Naive thymus-derived CD4-positive, alpha-beta T cell (primary cell): ENCODE measurements around the gene SLC39A6. TPM values are rescaled to one million over a fixed set of nuclear protein-coding genes. Genes with fewer than 3 reads are reported as not detected.
A peak's percentile ranks its signal among the peaks of the same experiment; 100 is the strongest.
"Not testable (repeated sequence)": the region's sequence is repeated elsewhere in the genome, so short reads cannot be mapped to it uniquely, and the experiment has no call there.

Experiments
- ATAC-seq: fragments of 150-1000 bp; cut with Tn5 transposase; 2 replicates; pipeline ENCODE4 v1.10.0; 2021; ENCODE audit warnings: mild to moderate bottlenecking, moderate library complexity
- CTCF ChIA-PET: fragments of 350-600 bp; sonication (Branson Sonifier 250); formaldehyde crosslinking; loops from one replicate; lab custom pipeline; 2021; ENCODE audit warnings: antibody characterized with exemption; lab: Charles Lee
- POLR2A ChIA-PET: fragments of 350-600 bp; sonication (Branson Sonifier 250); formaldehyde crosslinking; loops from one replicate; lab custom pipeline; 2021; ENCODE audit warnings: antibody characterized with exemption, inconsistent platforms; lab: Charles Lee
- DNase-seq, 9 donors: peaks; one replicate each; pipeline versions ENCODE4 v3.0.0 to v3.0.0-alpha.2; 2020 to 2022; ENCODE audit warnings: mixed read lengths in 1 of 9
- H3K27ac ChIP-seq: one replicate; pipeline ENCODE4 v1.7.0; 2013; ENCODE audit warnings: mild to moderate bottlenecking, low read depth, low read length, moderate library complexity
- H3K27me3 ChIP-seq, 2 donors: one replicate each; pipeline ENCODE4 v1.7.0; 2013; ENCODE audit warnings: low read length in 2 of 2, mild to moderate bottlenecking in 2 of 2, moderate library complexity in 2 of 2; ENCODE audit not compliant: control insufficient read depth in 2 of 2, insufficient read depth in 2 of 2
- H3K36me3 ChIP-seq, 3 experiments: 1 replicate in 2 of 3; 2 replicates in 1 of 3; pipeline ENCODE4 v1.7.0; 2013; ENCODE audit warnings: low read length in 3 of 3, mild to moderate bottlenecking in 3 of 3, moderate library complexity in 1 of 3; ENCODE audit not compliant: insufficient read depth in 3 of 3, control insufficient read depth in 2 of 3
- H3K4me1 ChIP-seq, 2 donors: one replicate each; pipeline ENCODE4 v1.7.0; 2013; ENCODE audit warnings: low read length in 2 of 2, mild to moderate bottlenecking in 2 of 2, moderate library complexity in 1 of 2; ENCODE audit not compliant: control insufficient read depth in 2 of 2, insufficient read depth in 2 of 2
- H3K4me3 ChIP-seq: 2 replicates; pipeline ENCODE4 v1.7.0; 2013; ENCODE audit warnings: mild to moderate bottlenecking, low read length
- H3K9me3 ChIP-seq, 3 experiments: 1 replicate in 2 of 3; 2 replicates in 1 of 3; pipeline ENCODE4 v1.7.0; 2013; ENCODE audit warnings: low read length in 3 of 3; ENCODE audit not compliant: control insufficient read depth in 2 of 3
- H3K27ac Mint-ChIP-seq, 9 donors: one replicate each; pipeline ENCODE4 v1.8.0; 2020 to 2022; ENCODE audit warnings: mixed read lengths in 9 of 9, mild to moderate bottlenecking in 8 of 9, moderate library complexity in 5 of 9, inconsistent platforms in 2 of 9
- H3K27me3 Mint-ChIP-seq, 5 donors: one replicate each; pipeline ENCODE4 v1.8.0; 2021 to 2022; ENCODE audit warnings: mixed read lengths in 5 of 5, mild to moderate bottlenecking in 1 of 5
- H3K36me3 Mint-ChIP-seq, 5 donors: one replicate each; pipeline ENCODE4 v1.8.0; 2020 to 2022; ENCODE audit warnings: mixed read lengths in 5 of 5, mild to moderate bottlenecking in 3 of 5, inconsistent platforms in 1 of 5
- H3K4me1 Mint-ChIP-seq, 7 donors: one replicate each; pipeline ENCODE4 v1.8.0; 2020 to 2022; ENCODE audit warnings: mixed read lengths in 7 of 7, mild to moderate bottlenecking in 3 of 7, inconsistent platforms in 1 of 7
- H3K4me3 Mint-ChIP-seq, 10 donors: one replicate each; pipeline ENCODE4 v1.8.0; 2020 to 2022; ENCODE audit warnings: mild to moderate bottlenecking in 10 of 10, mixed read lengths in 10 of 10, moderate library complexity in 6 of 10, inconsistent platforms in 2 of 10
- H3K9me3 Mint-ChIP-seq, 11 donors: one replicate each; pipeline ENCODE4 v1.8.0; 2020 to 2022; ENCODE audit warnings: mixed read lengths in 11 of 11, mild to moderate bottlenecking in 4 of 11, inconsistent platforms in 1 of 11, moderate library complexity in 1 of 11
- intact Hi-C, 2 donors: fragments of 100-400 bp; cut with micrococcal nuclease; formaldehyde crosslinking; loops; one replicate each; pipeline ENCODE4 v1.15.1; 2023
- polyA plus RNA-seq, 2 donors: library from polyadenylated mRNA; unstranded; fragments of 300-500 nt; fragmentation: Illumina TruSeq; gene quantifications; one replicate each; pipeline ENCODE4 v1.2.3, GENCODE V29; 2021
- total RNA-seq, 6 experiments: library from RNA in 5 of 6; stranded (reverse) in 5 of 6; gene quantifications; 1 replicate in 5 of 6; 2 replicates in 1 of 6; pipeline ENCODE4 v1.2.3 and lab custom pipeline; 2021 to 2026

SLC39A6 gene
- total and polyA plus RNA-seq, 7 experiments from 2014 or later, result 12.1 to 27.8 (median 17.5) TPM

GRCh38 chr18:36168296-36168695 lies 39.2 kb upstream of the SLC39A6 start:
- ATAC-seq, POLR2A ChIA-PET, H3K27me3 ChIP-seq, H3K27me3 Mint-ChIP-seq, H3K4me1 ChIP-seq, H3K9me3 ChIP-seq, CTCF ChIA-PET, intact Hi-C loops, H3K9me3 Mint-ChIP-seq, H3K27ac ChIP-seq, H3K4me3 ChIP-seq, H3K4me3 Mint-ChIP-seq, H3K4me1 Mint-ChIP-seq, DNase-seq: not testable (repeated sequence)
- H3K36me3 Mint-ChIP-seq, result peaks cover 0 to 55% (median 33%) of the 10 kb centered on the region in 5 donors
- H3K27ac Mint-ChIP-seq, result peak overlapping the region in 1 of 9 donors; percentile 38
- H3K36me3 ChIP-seq, result peaks cover 8 to 80% (median 16%) of the 10 kb centered on the region in 3 experiments

GRCh38 chr18:36167692-36168218 lies 38.6 kb upstream of the SLC39A6 start:
- Mint-ChIP-seq H3K4me1 (peaks cover 0 to 7% (median 0%) of the 10 kb centered on the region in 7 donors), H3K4me3 (no peak overlapping the region), H3K27ac (no peak overlapping the region), H3K36me3 (peaks cover 0 to 59% (median 34%) of the 10 kb centered on the region in 5 donors), H3K27me3 (no peaks in the 10 kb centered on the region), H3K9me3 (no peaks in the 10 kb centered on the region)
- ChIA-PET POLR2A (no interaction called here), CTCF (no interaction called here)
- intact Hi-C loops, result no loop called here
- Histone ChIP-seq H3K4me1 (no peaks in the 10 kb centered on the region), H3K27me3 (no peaks in the 10 kb centered on the region), H3K27ac (no peak overlapping the region), H3K9me3 (no peaks in the 10 kb centered on the region), H3K36me3 (peaks cover 8 to 75% (median 14%) of the 10 kb centered on the region in 3 experiments), H3K4me3 (no peak overlapping the region)
- DNase-seq, result no peak
- no peak for ATAC-seq

GRCh38 chr18:36162981-36163380 lies 33.8 kb upstream of the SLC39A6 start:
- H3K36me3 Mint-ChIP-seq, result peaks cover 13 to 61% (median 38%) of the 10 kb centered on the region in 5 donors
- peak overlapping the region in 1 of 9 donors; percentile 40 for H3K27ac Mint-ChIP-seq
- H3K4me3 ChIP-seq, result no peak overlapping the region
- no peaks in the 10 kb centered on the region for H3K27me3 ChIP-seq
- no peak overlapping the region for H3K4me3 Mint-ChIP-seq
- peaks cover 12 to 76% (median 15%) of the 10 kb centered on the region in 3 experiments for H3K36me3 ChIP-seq
- ATAC-seq (no peak), DNase-seq (no peak)
- H3K4me1 Mint-ChIP-seq, result peaks cover 4 to 26% (median 13%) of the 10 kb centered on the region in 7 donors
- POLR2A ChIA-PET, result no interaction called here
- intact Hi-C loops, result loop anchor here in 1 of 2 donors (5.0 kb wide), 1 partner anchor 36 kb away; the partner anchor contains the start of genes ELP2 and SLC39A6
- no peaks in the 10 kb centered on the region for H3K9me3 ChIP-seq
- CTCF ChIA-PET, result no interaction called here
- no peaks in the 10 kb centered on the region for H3K9me3 Mint-ChIP-seq
- no peak overlapping the region for H3K27ac ChIP-seq
- no peaks in the 10 kb centered on the region for H3K27me3 Mint-ChIP-seq
- no peaks in the 10 kb centered on the region for H3K4me1 ChIP-seq

GRCh38 chr18:36160959-36161371 lies 31.8 kb upstream of the SLC39A6 start:
- H3K36me3 Mint-ChIP-seq, result peaks cover 13 to 67% (median 42%) of the 10 kb centered on the region in 5 donors
- ChIA-PET CTCF (no interaction called here), POLR2A (interaction anchor here (0.6 kb wide), 1 partner anchor 32 kb away, joined by 4 read pairs; no protein-coding TSS in a partner anchor)
- Histone ChIP-seq H3K4me3 (no peak overlapping the region), H3K36me3 (peaks cover 8 to 84% (median 13%) of the 10 kb centered on the region in 3 experiments), H3K27ac (no peak overlapping the region), H3K27me3 (no peaks in the 10 kb centered on the region), H3K9me3 (no peaks in the 10 kb centered on the region), H3K4me1 (no peaks in the 10 kb centered on the region)
- H3K4me1 Mint-ChIP-seq, result peaks cover 7 to 39% (median 21%) of the 10 kb centered on the region in 7 donors
- ATAC-seq, result no peak
- H3K9me3 Mint-ChIP-seq, result no peaks in the 10 kb centered on the region
- peak overlapping the region in 1 of 9 donors; percentile 30 for H3K27ac Mint-ChIP-seq
- no peaks in the 10 kb centered on the region for H3K27me3 Mint-ChIP-seq
- intact Hi-C loops, result loop anchor here in 1 of 2 donors (5.0 kb wide), 1 partner anchor 34 kb away; the partner anchor contains the start of genes ELP2 and SLC39A6
- no peak overlapping the region for H3K4me3 Mint-ChIP-seq
- DNase-seq, result no peak

GRCh38 chr18:36158266-36158867 lies 29.2 kb upstream of the SLC39A6 start:
- no peaks in the 10 kb centered on the region for H3K4me1 ChIP-seq
- intact Hi-C loops, result no loop called here
- peaks cover 9 to 83% (median 25%) of the 10 kb centered on the region in 3 experiments for H3K36me3 ChIP-seq
- H3K27me3 ChIP-seq, result no peaks in the 10 kb centered on the region
- no peaks in the 10 kb centered on the region for H3K9me3 ChIP-seq
- H3K4me3 Mint-ChIP-seq, result no peak overlapping the region
- H3K4me3 ChIP-seq, result no peak overlapping the region
- no peaks in the 10 kb centered on the region for H3K9me3 Mint-ChIP-seq
- peaks cover 22 to 60% (median 36%) of the 10 kb centered on the region in 5 donors for H3K36me3 Mint-ChIP-seq
- DNase-seq (no peak), ATAC-seq (no peak)
- H3K27me3 Mint-ChIP-seq, result no peaks in the 10 kb centered on the region
- H3K27ac Mint-ChIP-seq, result peak overlapping the region in 5 of 9 donors; percentile 9 to 67 (median 46)
- peaks cover 7 to 45% (median 21%) of the 10 kb centered on the region in 7 donors for H3K4me1 Mint-ChIP-seq
- no peak overlapping the region for H3K27ac ChIP-seq
- ChIA-PET POLR2A (no interaction called here), CTCF (interaction anchor here (0.6 kb wide), 1 partner anchor 442 kb away, joined by 3 read pairs; no protein-coding TSS in a partner anchor)

- H3K36me3 Mint-ChIP-seq, result peaks cover 28 to 62% (median 36%) of the 10 kb centered on the region in 5 donors
- H3K4me3 Mint-ChIP-seq, result no peak overlapping the region
- CTCF ChIA-PET, result interaction anchor here (0.6 kb wide), 1 partner anchor 167 kb away, joined by 3 read pairs; no protein-coding TSS in a partner anchor
- H3K27me3 Mint-ChIP-seq, result no peaks in the 10 kb centered on the region
- POLR2A ChIA-PET, result interaction anchor here (0.8 kb wide), 1 partner anchor 28 kb away, joined by 3 read pairs; the partner anchor contains the start of gene SLC39A6
- ATAC-seq, result no peak
- no peaks in the 10 kb centered on the region for H3K9me3 Mint-ChIP-seq
- Histone ChIP-seq H3K9me3 (no peaks in the 10 kb centered on the region), H3K36me3 (peaks cover 16 to 91% (median 25%) of the 10 kb centered on the region in 3 experiments), H3K4me3 (no peak overlapping the region), H3K27me3 (no peaks in the 10 kb centered on the region), H3K4me1 (no peaks in the 10 kb centered on the region), H3K27ac (no peak overlapping the region)
- intact Hi-C loops, result no loop called here
- DNase-seq, result no peak
- peaks cover 7 to 50% (median 21%) of the 10 kb centered on the region in 7 donors for H3K4me1 Mint-ChIP-seq
- peak overlapping the region in 4 of 9 donors; percentile 18 to 72 (median 50) for H3K27ac Mint-ChIP-seq
Measured at GRCh38 chr18:36157441-36157840, 28.3 kb upstream of the SLC39A6 start.
